Measurements from ENCODE around the gene ADGRD2. TPM values are rescaled to one million over a fixed set of nuclear protein-coding genes. Genes with fewer than 3 reads are reported as not detected.

Gene ADGRD2
- total RNA-seq, 3 donors from 2014 or later (not counting 1 experiment from before 2014, with no cell fraction given), result not detected

GRCh38 chr9:124470726-124471125 is 20.5 kb downstream of the ADGRD2 start:
- no peaks in the 10 kb centered on the region for H3K27me3 ChIP-seq (ENCODE audit: control insufficient read depth, insufficient read depth, low read length)
- Mint-ChIP-seq H3K27me3 (ENCODE audit: low read depth in 2 of 2) (peaks cover 0 to 8% of the 10 kb centered on the region in 2 donors), H3K4me1 (no peaks in the 10 kb centered on the region), H3K27ac (no peak overlapping the region), H3K4me3 (no peak overlapping the region), H3K36me3 (no peaks in the 10 kb centered on the region), H3K9me3 (no peaks in the 10 kb centered on the region)
- intact Hi-C loops (cut with micrococcal nuclease), result no loop called here
- DNase-seq (no peak), ATAC-seq (no peak)
- no peak for TF ChIP-seq CTCF (IDR thresholded peaks at IDR 0.05)
- no peak overlapping the region for H3K27ac ChIP-seq (ENCODE audit: low read length)
- H3K4me1 ChIP-seq (ENCODE audit: control insufficient read depth, insufficient read depth, low read length), result no peaks in the 10 kb centered on the region
- H3K4me3 ChIP-seq (ENCODE audit: low read length), result no peak overlapping the region
- 92% methylated on average over 7 of the region's 7 CpGs for WGBS (ENCODE audit: insufficient coverage)
- H3K36me3 ChIP-seq (ENCODE audit: control insufficient read depth, insufficient read depth, low read length), result no peaks in the 10 kb centered on the region
- H3K9me3 ChIP-seq (ENCODE audit: control insufficient read depth, insufficient read depth, low read length), result no peaks in the 10 kb centered on the region

- H3K36me3 ChIP-seq (ENCODE audit: control insufficient read depth, insufficient read depth, low read length), result no peaks in the 10 kb centered on the region
- H3K4me3 ChIP-seq (ENCODE audit: low read length), result no peak overlapping the region
- no peak for DNase-seq
- H3K9me3 ChIP-seq (ENCODE audit: control insufficient read depth, insufficient read depth, low read length), result no peaks in the 10 kb centered on the region
- WGBS (ENCODE audit: insufficient coverage), result 82% methylated on average over 9 of the region's 9 CpGs
- Mint-ChIP-seq H3K27me3 (ENCODE audit: low read depth in 2 of 2) (peaks cover 0 to 8% of the 10 kb centered on the region in 2 donors), H3K4me3 (no peak overlapping the region), H3K27ac (no peak overlapping the region), H3K9me3 (no peaks in the 10 kb centered on the region), H3K36me3 (no peaks in the 10 kb centered on the region), H3K4me1 (no peaks in the 10 kb centered on the region)
- H3K27me3 ChIP-seq (ENCODE audit: control insufficient read depth, insufficient read depth, low read length), result peaks cover 2% of the 10 kb centered on the region
- H3K27ac ChIP-seq (ENCODE audit: low read length), result no peak overlapping the region
- no peak for TF ChIP-seq CTCF (IDR thresholded peaks at IDR 0.05)
- ATAC-seq, result no peak
- H3K4me1 ChIP-seq (ENCODE audit: control insufficient read depth, insufficient read depth, low read length), result no peaks in the 10 kb centered on the region
- intact Hi-C loops (cut with micrococcal nuclease), result no loop called here
Observed at GRCh38 chr9:124471761-124472160, 21.5 kb downstream of the ADGRD2 start.

GRCh38 chr9:124472770-124473169 is 22.5 kb downstream of the ADGRD2 start:
- Histone ChIP-seq H3K9me3 (ENCODE audit: control insufficient read depth, insufficient read depth, low read length) (no peaks in the 10 kb centered on the region), H3K27ac (ENCODE audit: low read length) (no peak overlapping the region), H3K4me1 (ENCODE audit: control insufficient read depth, insufficient read depth, low read length) (peaks cover 5% of the 10 kb centered on the region), H3K36me3 (ENCODE audit: control insufficient read depth, insufficient read depth, low read length) (no peaks in the 10 kb centered on the region), H3K27me3 (ENCODE audit: control insufficient read depth, insufficient read depth, low read length) (peaks cover 8% of the 10 kb centered on the region), H3K4me3 (ENCODE audit: low read length) (no peak overlapping the region)
- no peak for TF ChIP-seq CTCF (IDR thresholded peaks at IDR 0.05)
- ATAC-seq (no peak), DNase-seq (no peak)
- Mint-ChIP-seq H3K9me3 (no peaks in the 10 kb centered on the region), H3K36me3 (no peaks in the 10 kb centered on the region), H3K4me3 (no peak overlapping the region), H3K4me1 (no peaks in the 10 kb centered on the region), H3K27ac (no peak overlapping the region), H3K27me3 (ENCODE audit: low read depth in 2 of 2) (peaks cover 0 to 8% of the 10 kb centered on the region in 2 donors)
- WGBS (ENCODE audit: insufficient coverage), result 85% methylated on average over 7 of the region's 7 CpGs
- intact Hi-C loops (cut with micrococcal nuclease), result no loop called here

- 87% methylated on average over 10 of the region's 10 CpGs for WGBS (ENCODE audit: insufficient coverage)
Observed at GRCh38 chr9:124473310-124473709, 23.1 kb downstream of the ADGRD2 start.

More at GRCh38 chr9:124473310-124473709, 23.1 kb downstream of the ADGRD2 start:
- H3K4me1 Mint-ChIP-seq, result no peaks in the 10 kb centered on the region
- no peak for ATAC-seq
- TF ChIP-seq CTCF (IDR thresholded peaks at IDR 0.05), result no peak
- H3K36me3 Mint-ChIP-seq, result no peaks in the 10 kb centered on the region
- Histone ChIP-seq H3K4me3 (ENCODE audit: low read length) (no peak overlapping the region), H3K27me3 (ENCODE audit: control insufficient read depth, insufficient read depth, low read length) (peaks cover 8% of the 10 kb centered on the region), H3K36me3 (ENCODE audit: control insufficient read depth, insufficient read depth, low read length) (no peaks in the 10 kb centered on the region), H3K27ac (ENCODE audit: low read length) (no peak overlapping the region), H3K4me1 (ENCODE audit: control insufficient read depth, insufficient read depth, low read length) (peaks cover 5% of the 10 kb centered on the region), H3K9me3 (ENCODE audit: control insufficient read depth, insufficient read depth, low read length) (no peaks in the 10 kb centered on the region)
- no peak overlapping the region for H3K27ac Mint-ChIP-seq
- H3K9me3 Mint-ChIP-seq, result no peaks in the 10 kb centered on the region
- no peak overlapping the region for H3K4me3 Mint-ChIP-seq
- intact Hi-C loops (cut with micrococcal nuclease), result no loop called here
- DNase-seq, result no peak
- H3K27me3 Mint-ChIP-seq (ENCODE audit: low read depth in 2 of 2), result peaks cover 3 to 12% of the 10 kb centered on the region in 2 donors
